HCT116 (cell line): ENCODE measurements around the gene KCNAB2. TPM values are rescaled to one million over a fixed set of nuclear protein-coding genes. Genes with fewer than 3 reads are reported as not detected.

ENCODE experiments used
- ATAC-seq: fragments of 200-7000 bp; cut with Tn5 transposase; 2 replicates; pipeline ENCODE4 v1.9.1; 2020; ENCODE audit warnings: mild to moderate bottlenecking, moderate library complexity
- BruUV-seq: library from RNA; stranded (reverse); fragments of 400-500 nt; replicated peaks from 2 replicates; lab custom pipeline; 2021; lab: Mats Ljungman, UMichigan
- CTCF ChIA-PET: fragments of 300-600 bp; sonication (Branson Sonifier 250); formaldehyde crosslinking; loops from one replicate; lab custom pipeline; 2021; ENCODE audit warnings: antibody characterized with exemption; lab: Charles Lee
- POLR2A ChIA-PET: fragments of 300-600, 350-600 bp; sonication (Branson Sonifier 250); formaldehyde crosslinking; loops from one replicate; lab custom pipeline; 2021; ENCODE audit warnings: antibody characterized with exemption; lab: Charles Lee
- RAD21 ChIA-PET, 2 experiments: fragments of 300-600 bp; sonication (Branson Sonifier 250); formaldehyde crosslinking; loops; one replicate each; lab custom pipeline; 2023; ENCODE audit warnings: low total read pairs in 2 of 2; ENCODE audit not compliant: uncharacterized antibody in 2 of 2, unreplicated experiment in 2 of 2, low non-redundant PET in 1 of 2; lab: Charles Lee
- DNase-seq: peaks from one replicate; pipeline ENCODE4 v3.0.0-alpha.2; 2010; ENCODE audit warnings: low read depth, low spot score
- H2AFZ ChIP-seq: fragments of 200-600 bp; shearing (Covaris generic), sonication (generic); 2 replicates; pipeline ENCODE4 v1.6.1; 2017; ENCODE audit warnings: low read depth, mixed run types, mixed read lengths, antibody characterized with exemption, low read length; ENCODE audit not compliant: poor library complexity, severe bottlenecking
- H3K27ac ChIP-seq: 2 replicates; pipeline ENCODE4 v1.5.1; 2012; ENCODE audit warnings: low read depth, low read length
- H3K27me3 ChIP-seq: fragments of 200-600 bp; sonication (generic); 2 replicates; pipeline ENCODE4 v1.6.1; 2016; ENCODE audit warnings: mixed run types, low read length, mixed read lengths; ENCODE audit not compliant: insufficient read depth
- H3K36me3 ChIP-seq, 2 experiments: fragments of 200-500 bp in 1 of 2; fragments of 200-600 bp in 1 of 2; sonication (Bioruptor generic) in 1 of 2; sonication (generic) in 1 of 2; 2 replicates each; pipeline versions ENCODE4 v1.5.1 to v1.6.1; 2014 to 2016; ENCODE audit warnings: low read length in 2 of 2, inconsistent platforms in 1 of 2, mixed read lengths in 1 of 2, mixed run types in 1 of 2; ENCODE audit not compliant: insufficient read depth in 2 of 2, control insufficient read depth in 1 of 2
- H3K4me1 ChIP-seq, 2 experiments: fragments of 200-600 bp in 1 of 2; sonication (generic) in 1 of 2; 2 replicates each; pipeline versions ENCODE4 v1.5.1 to v1.6.1; 2012 to 2017; ENCODE audit warnings: low read length in 2 of 2, inconsistent platforms in 1 of 2, mild to moderate bottlenecking in 1 of 2, mixed read lengths in 1 of 2, mixed run types in 1 of 2, moderate library complexity in 1 of 2; ENCODE audit not compliant: insufficient read depth in 2 of 2, control insufficient read depth in 1 of 2
- H3K4me2 ChIP-seq: fragments of 200-600 bp; sonication (generic); 2 replicates; pipeline ENCODE4 v1.6.1; 2017; ENCODE audit warnings: mixed run types, low read length, mixed read lengths
- H3K4me3 ChIP-seq, 2 experiments: fragments of 200-600 bp in 1 of 2; sonication (generic) in 1 of 2; replicated peaks in 1 of 2; 2 replicates each; pipeline ENCODE4 v1.5.1; 2011 to 2016; ENCODE audit warnings: low read length in 2 of 2, control low read depth in 1 of 2, low read depth in 1 of 2, mild to moderate bottlenecking in 1 of 2, mixed read lengths in 1 of 2, mixed run types in 1 of 2
- H3K79me2 ChIP-seq: fragments of 200-600 bp; sonication (generic); 2 replicates; pipeline ENCODE4 v1.6.1; 2017; ENCODE audit warnings: mild to moderate bottlenecking, mixed run types, low read length, moderate library complexity, mixed read lengths; ENCODE audit not compliant: insufficient read depth
- H3K9ac ChIP-seq: fragments of 200-600 bp; sonication (generic); 2 replicates; pipeline ENCODE4 v1.6.1; 2016; ENCODE audit warnings: low read length, mixed read lengths
- H3K9me2 ChIP-seq: fragments of 200-600 bp; sonication (generic), shearing (Covaris generic); 2 replicates; pipeline ENCODE4 v1.6.1; 2017; ENCODE audit warnings: mixed run types, mild to moderate bottlenecking, moderate library complexity; ENCODE audit not compliant: insufficient read depth
- H3K9me3 ChIP-seq, 2 experiments: fragments of 200-500 bp in 1 of 2; fragments of 200-600 bp in 1 of 2; sonication (Bioruptor generic) in 1 of 2; sonication (generic) in 1 of 2; 2 replicates each; pipeline ENCODE4 v1.6.1; 2014 to 2017; ENCODE audit warnings: low read length in 2 of 2, mixed read lengths in 2 of 2, inconsistent platforms in 1 of 2, low read depth in 1 of 2, mild to moderate bottlenecking in 1 of 2, mixed run types in 1 of 2, moderate library complexity in 1 of 2; ENCODE audit not compliant: control insufficient read depth in 1 of 2, insufficient read depth in 1 of 2
- H4K20me1 ChIP-seq: fragments of 200-600 bp; sonication (generic), shearing (Covaris generic); 2 replicates; pipeline ENCODE4 v1.6.1; 2017; ENCODE audit warnings: mixed run types, mild to moderate bottlenecking, moderate library complexity; ENCODE audit not compliant: insufficient read depth
- EZH2 ChIP-seq: fragments of 200-600 bp; sonication (generic); IDR thresholded peaks from 2 replicates; pipeline ENCODE4 v1.6.1; 2017; ENCODE audit warnings: antibody characterized with exemption, mixed run types
- REST ChIP-seq: IDR thresholded peaks from 2 replicates; pipeline ENCODE4 v1.6.1; 2012; ENCODE audit warnings: low read depth
- SIN3A ChIP-seq: IDR thresholded peaks from 2 replicates; pipeline ENCODE4 v1.6.1; 2012; ENCODE audit warnings: low read depth
- TCF7L2 ChIP-seq: IDR thresholded peaks from 2 replicates; pipeline ENCODE4 v1.7.0; 2011; ENCODE audit warnings: borderline replicate concordance, inconsistent platforms; ENCODE audit not compliant: insufficient read depth, insufficient read length; ENCODE audit errors: extremely low read depth
- YY1 ChIP-seq: IDR thresholded peaks from 2 replicates; pipeline ENCODE4 v1.6.1; 2011; ENCODE audit warnings: low read length, low read depth, moderate library complexity, mild to moderate bottlenecking; ENCODE audit not compliant: insufficient replicate concordance; ENCODE audit errors: extremely low read depth
- ZFX ChIP-seq: fragments of 450-650 bp; IDR thresholded peaks from 2 replicates; pipeline ENCODE4 v1.6.1; 2017
- ZNF274 ChIP-seq: fragments of 200-500 bp; sonication (Bioruptor generic); IDR thresholded peaks from 2 replicates; pipeline ENCODE4 v1.6.1; 2014; ENCODE audit warnings: mild to moderate bottlenecking, low read depth, low read length, inconsistent platforms
- intact Hi-C: fragments of 100-400 bp; cut with micrococcal nuclease; formaldehyde crosslinking; loops from 2 replicates; pipeline ENCODE4 v1.10.0; 2022
- total RNA-seq: library from RNA; stranded (reverse); gene quantifications from one replicate; pipeline ENCODE4 v1.2.1, GENCODE V29; 2021; ENCODE audit not compliant: unreplicated experiment

Gene KCNAB2
- total RNA-seq, 1 experiment from 2014 or later: 18.1 TPM

GRCh38 chr1:6008084-6008415, 37.6 kb upstream of the KCNAB2 start:
- no peak overlapping the region for H3K27ac ChIP-seq
- intact Hi-C loops: no loop called here
- no peak for TF ChIP-seq TCF7L2
- no peak for TF ChIP-seq REST
- TF ChIP-seq SIN3A: no peak
- no peak for TF ChIP-seq YY1
- no peak for TF ChIP-seq ZNF274
- no peak for TF ChIP-seq EZH2
- no peak for TF ChIP-seq ZFX
- BruUV-seq: no TSS peak
- H3K4me3 ChIP-seq: no peak overlapping the region
- no peaks in the 10 kb centered on the region for H3K27me3 ChIP-seq
- H3K79me2 ChIP-seq: no peaks in the 10 kb centered on the region
- no peaks in the 10 kb centered on the region for H3K9me3 ChIP-seq
- no peak overlapping the region for H3K4me2 ChIP-seq
- CTCF ChIA-PET: no interaction called here
- no peak overlapping the region for H2AFZ ChIP-seq
- RAD21 ChIA-PET: no interaction called here
- no peaks in the 10 kb centered on the region for H3K9me2 ChIP-seq
- no peaks in the 10 kb centered on the region for H3K4me1 ChIP-seq
- POLR2A ChIA-PET: no interaction called here
- ATAC-seq (no peak), DNase-seq (no peak)
- no peaks in the 10 kb centered on the region for H4K20me1 ChIP-seq
- no peaks in the 10 kb centered on the region for H3K36me3 ChIP-seq
- no peak overlapping the region for H3K9ac ChIP-seq
